GM18861 (cell line): Measurements from ENCODE around the gene CMPK2.
A peak's percentile ranks its signal among the peaks of the same experiment; 100 is the strongest.

Experiments
- ATAC-seq: cut with Tn5 transposase; IDR thresholded peaks from one replicate; pipeline ENCODE4 v1.9.1; 2021; ENCODE audit not compliant: unreplicated experiment

Gene CMPK2

GRCh38 chr2:6845903-6846302, 19.8 kb downstream of the CMPK2 start:
- no peak for ATAC-seq

- ATAC-seq = no peak
Observed at GRCh38 chr2:6845312-6845711, 20.4 kb downstream of the CMPK2 start.

GRCh38 chr2:6841537-6842287, 24.0 kb downstream of the CMPK2 start:
- no peak for ATAC-seq

- no peak for ATAC-seq
Observed at GRCh38 chr2:6838673-6839319, 26.9 kb downstream of the CMPK2 start.

GRCh38 chr2:6835467-6835866, 30.2 kb downstream of the CMPK2 start:
- no peak for ATAC-seq

GRCh38 chr2:6834163-6834562, 31.5 kb downstream of the CMPK2 start:
- ATAC-seq = no peak

GRCh38 chr2:6833300-6833604, 32.5 kb downstream of the CMPK2 start:
- ATAC-seq = no peak

- ATAC-seq = no peak
Observed at GRCh38 chr2:6832596-6833299, 33.0 kb downstream of the CMPK2 start.

- no peak for ATAC-seq
Observed at GRCh38 chr2:6831229-6831628, 34.5 kb downstream of the CMPK2 start.

GRCh38 chr2:6828299-6828584, 37.5 kb downstream of the CMPK2 start:
- ATAC-seq = no peak

- no peak for ATAC-seq
Observed at GRCh38 chr2:6827566-6828298, 38.0 kb downstream of the CMPK2 start.

GRCh38 chr2:6826081-6826913, 39.4 kb downstream of the CMPK2 start:
- ATAC-seq = peak; percentile 97

GRCh38 chr2:6824962-6825361, 40.7 kb downstream of the CMPK2 start:
- ATAC-seq = no peak

GRCh38 chr2:6823111-6823510, 42.6 kb downstream of the CMPK2 start:
- ATAC-seq = no peak

GRCh38 chr2:6822406-6822805, 43.3 kb downstream of the CMPK2 start:
- no peak for ATAC-seq

- ATAC-seq = no peak
Observed at GRCh38 chr2:6820903-6821584, 44.7 kb downstream of the CMPK2 start.

- ATAC-seq = no peak
Observed at GRCh38 chr2:6820236-6820635, 45.5 kb downstream of the CMPK2 start.

GRCh38 chr2:6819668-6820067, 46.0 kb downstream of the CMPK2 start:
- no peak for ATAC-seq

- no peak for ATAC-seq
Observed at GRCh38 chr2:6818012-6818411, 47.7 kb downstream of the CMPK2 start.

- ATAC-seq = no peak
Observed at GRCh38 chr2:6814869-6815268, 50.8 kb downstream of the CMPK2 start.
